Smooth muscle cell (in vitro differentiated cells): ENCODE results near the gene CERS1. TPM values are rescaled to one million over a fixed set of nuclear protein-coding genes. Genes with fewer than 3 reads are reported as not detected.

Experiments
- DNase-seq: peaks from one replicate; lab custom pipeline; 2025; ENCODE audit not compliant: unreplicated experiment; lab: John Stamatoyannopoulos, UW
- H2AFZ ChIP-seq: fragments of 200-600 bp; sonication (generic); 2 replicates; pipeline ENCODE4 v1.6.0; 2016; ENCODE audit warnings: antibody characterized with exemption, low read depth, mild to moderate bottlenecking
- H3F3A ChIP-seq: fragments of 200-600 bp; sonication (generic); 2 replicates; pipeline ENCODE4 v1.6.0; 2017; ENCODE audit warnings: antibody characterized with exemption, low read depth
- H3K27ac ChIP-seq: fragments of 200-600 bp; sonication (generic); 2 replicates; pipeline ENCODE4 v1.5.1; 2016; ENCODE audit warnings: low read depth, mild to moderate bottlenecking
- H3K27me3 ChIP-seq: fragments of 200-600 bp; sonication (generic); 2 replicates; pipeline ENCODE4 v1.6.1; 2016; ENCODE audit warnings: low read depth, mild to moderate bottlenecking
- H3K36me3 ChIP-seq: fragments of 200-600 bp; sonication (generic); 2 replicates; pipeline ENCODE4 v1.5.1; 2016; ENCODE audit warnings: low read depth
- H3K4me1 ChIP-seq: fragments of 200-600 bp; sonication (generic); 2 replicates; pipeline ENCODE4 v1.5.1; 2016; ENCODE audit warnings: low read depth
- H3K4me2 ChIP-seq: fragments of 200-600 bp; sonication (generic); 2 replicates; pipeline ENCODE4 v1.6.0; 2016; ENCODE audit warnings: mild to moderate bottlenecking
- H3K4me3 ChIP-seq: fragments of 200-600 bp; sonication (generic); 2 replicates; pipeline ENCODE4 v1.5.1; 2016; ENCODE audit warnings: mild to moderate bottlenecking
- H3K79me2 ChIP-seq: fragments of 200-600 bp; sonication (generic); 2 replicates; pipeline ENCODE4 v1.6.0; 2016; ENCODE audit warnings: low read depth, mild to moderate bottlenecking
- H3K9ac ChIP-seq: fragments of 200-600 bp; sonication (generic); 2 replicates; pipeline ENCODE4 v1.6.0; 2016; ENCODE audit warnings: low read depth
- H3K9me3 ChIP-seq: fragments of 200-600 bp; sonication (generic); replicated peaks from 2 replicates; pipeline ENCODE4 v1.5.1; 2016; ENCODE audit warnings: low read depth
- H4K20me1 ChIP-seq: fragments of 200-600 bp; sonication (generic); 2 replicates; pipeline ENCODE4 v1.6.0; 2016; ENCODE audit warnings: low read depth
- CTCF ChIP-seq: fragments of 200-600 bp; sonication (generic); IDR thresholded peaks from 2 replicates; pipeline ENCODE4 v1.5.1; 2017; ENCODE audit warnings: borderline replicate concordance, mild to moderate bottlenecking, antibody characterized with exemption; ENCODE audit not compliant: insufficient read depth, poor library complexity, severe bottlenecking
- WGBS: methylation state at CpG from one replicate; pipeline ENCODE4 v1.1.7; 2016; ENCODE audit warnings: low lambda C conversion rate; 5-methylcytosine and 5-hydroxymethylcytosine counted together
- polyA plus RNA-seq: library from polyadenylated mRNA; unstranded; fragments of >200 nt; fragmentation: Nextera tagmentation; extraction: Ambion mirVana; gene quantifications from 2 replicates; pipeline ENCODE4 v1.2.1, GENCODE V29; 2016
- total RNA-seq: library from RNA; depleted of rRNA; stranded (reverse); fragments of >200 nt; gene quantifications from 2 replicates; pipeline ENCODE4 v1.2.3, GENCODE V29; 2014

Gene CERS1
- total and polyA plus RNA-seq, 2 experiments from 2014 or later = 2.4 to 4.2 TPM

- Histone ChIP-seq H3K79me2 (no peaks in the 10 kb centered on the region), H3K4me1 (peaks cover 9% of the 10 kb centered on the region), H3K9ac (no peak overlapping the region), H3K9me3 (no peaks in the 10 kb centered on the region), H4K20me1 (peaks cover 16% of the 10 kb centered on the region), H3K27ac (no peak overlapping the region), H3K4me3 (peak overlapping the region; percentile 34), H3F3A (no peaks in the 10 kb centered on the region), H3K36me3 (no peaks in the 10 kb centered on the region), H2AFZ (no peak overlapping the region), H3K4me2 (peak overlapping the region; percentile 82), H3K27me3 (no peaks in the 10 kb centered on the region)
- TF ChIP-seq CTCF = no peak
- WGBS = 52% methylated on average over 15 of the region's 33 CpGs
- DNase-seq = no peak
Measured at GRCh38 chr19:18896421-18896841, 473 bp upstream of the CERS1 start.

- H3F3A ChIP-seq = no peaks in the 10 kb centered on the region
- WGBS = 2% methylated on average over 44 of the region's 72 CpGs
- no peak overlapping the region for H3K27ac ChIP-seq
- H3K4me3 ChIP-seq = peak overlapping the region; percentile 59
- no peaks in the 10 kb centered on the region for H3K36me3 ChIP-seq
- H2AFZ ChIP-seq = no peak overlapping the region
- peak; percentile 20 for DNase-seq
- H3K9ac ChIP-seq = no peak overlapping the region
- H3K4me2 ChIP-seq = peak overlapping the region; percentile 96
- no peaks in the 10 kb centered on the region for H3K9me3 ChIP-seq
- H3K27me3 ChIP-seq = no peaks in the 10 kb centered on the region
- peak; percentile 16 for TF ChIP-seq CTCF
- peaks cover 9% of the 10 kb centered on the region for H4K20me1 ChIP-seq
- peaks cover 9% of the 10 kb centered on the region for H3K4me1 ChIP-seq
- H3K79me2 ChIP-seq = no peaks in the 10 kb centered on the region
Measured at GRCh38 chr19:18895038-18895823, 727 bp downstream of the CERS1 start.

GRCh38 chr19:18894254-18895037 is 1.5 kb downstream of the CERS1 start:
- Histone ChIP-seq H3K4me1 (peaks cover 9% of the 10 kb centered on the region), H3K9ac (no peak overlapping the region), H3K9me3 (no peaks in the 10 kb centered on the region), H3K36me3 (no peaks in the 10 kb centered on the region), H4K20me1 (peaks cover 4% of the 10 kb centered on the region), H3K4me2 (peak overlapping the region; percentile 96), H2AFZ (no peak overlapping the region), H3K27me3 (no peaks in the 10 kb centered on the region), H3K4me3 (peak overlapping the region; percentile 59), H3K79me2 (no peaks in the 10 kb centered on the region), H3K27ac (no peak overlapping the region), H3F3A (no peaks in the 10 kb centered on the region)
- WGBS = 59% methylated on average over 21 of the region's 28 CpGs
- no peak for DNase-seq
- TF ChIP-seq CTCF = no peak
